ENCODE data around the gene GPRIN2.
"Not testable (repeated sequence)": the region's sequence is repeated elsewhere in the genome, so short reads cannot be mapped to it uniquely, and the experiment has no call there.

GPRIN2 gene

DNA sequence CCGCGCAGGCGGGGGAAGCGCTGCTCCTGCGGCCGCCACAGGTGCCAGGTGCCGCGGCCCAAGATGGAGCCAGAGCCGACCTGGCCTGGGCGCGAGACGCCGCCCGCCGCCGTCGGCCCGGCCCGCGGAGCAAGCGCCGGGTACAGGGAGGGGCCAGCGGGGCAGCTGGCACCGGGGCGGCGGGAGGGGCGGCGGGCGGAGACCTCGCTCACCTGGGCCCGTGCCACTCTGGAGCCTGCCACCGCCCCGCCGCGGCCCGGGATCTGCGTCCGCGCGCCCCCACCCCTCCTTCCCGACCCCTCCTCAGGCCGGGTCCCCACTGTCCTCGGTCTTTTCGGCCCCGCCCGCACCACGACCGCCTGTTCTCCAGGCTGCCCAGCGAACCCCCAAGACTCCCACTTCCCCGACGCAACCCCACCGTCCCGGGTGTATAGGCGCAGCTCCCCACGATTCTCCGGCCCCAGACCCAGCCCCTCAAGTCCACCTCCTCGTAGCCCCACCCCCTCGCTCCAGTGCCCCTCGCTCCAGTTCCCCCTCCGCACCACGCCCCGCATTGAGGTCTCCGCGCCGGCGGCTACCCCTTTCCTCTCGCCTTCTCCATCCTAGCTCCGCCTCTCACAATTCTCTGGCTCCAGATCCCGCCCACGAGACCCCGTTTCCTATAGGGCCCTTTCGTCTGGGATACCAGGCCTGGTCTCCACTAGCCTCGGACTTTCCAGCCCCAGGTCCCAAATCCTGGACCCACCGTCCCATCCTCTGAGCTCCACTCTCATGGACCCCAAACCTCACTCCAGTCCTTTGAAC, at the start of gene GPRIN2:
GPRIN2 (minus strand) TSS at position 144 of the 804 bp plus-strand sequence. CDS start 5,922 bp downstream, outside the sequence.
- no peak for DNase-seq (ENCODE audit: low spot score)

DNA sequence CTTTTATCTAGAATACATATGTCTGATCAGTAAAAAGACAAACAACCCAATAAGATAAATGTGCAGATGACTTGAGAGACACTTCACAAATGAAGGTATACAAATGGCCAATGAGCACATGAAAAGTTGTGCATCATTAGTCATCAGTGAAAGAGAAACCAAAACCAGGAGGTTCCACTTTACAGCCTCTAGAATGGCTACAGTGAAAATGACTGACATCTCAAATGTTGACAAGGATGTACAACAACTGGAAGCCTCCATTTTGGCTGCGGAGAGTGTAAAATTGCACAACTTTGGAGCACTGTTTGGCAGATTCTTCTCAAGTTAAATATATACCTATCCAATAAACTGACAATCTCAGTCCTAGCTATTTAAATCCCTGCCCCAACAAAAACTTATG, 44.1 kb upstream of the GPRIN2 start:
- DNase-seq (ENCODE audit: low spot score) = not testable (repeated sequence)

DNA sequence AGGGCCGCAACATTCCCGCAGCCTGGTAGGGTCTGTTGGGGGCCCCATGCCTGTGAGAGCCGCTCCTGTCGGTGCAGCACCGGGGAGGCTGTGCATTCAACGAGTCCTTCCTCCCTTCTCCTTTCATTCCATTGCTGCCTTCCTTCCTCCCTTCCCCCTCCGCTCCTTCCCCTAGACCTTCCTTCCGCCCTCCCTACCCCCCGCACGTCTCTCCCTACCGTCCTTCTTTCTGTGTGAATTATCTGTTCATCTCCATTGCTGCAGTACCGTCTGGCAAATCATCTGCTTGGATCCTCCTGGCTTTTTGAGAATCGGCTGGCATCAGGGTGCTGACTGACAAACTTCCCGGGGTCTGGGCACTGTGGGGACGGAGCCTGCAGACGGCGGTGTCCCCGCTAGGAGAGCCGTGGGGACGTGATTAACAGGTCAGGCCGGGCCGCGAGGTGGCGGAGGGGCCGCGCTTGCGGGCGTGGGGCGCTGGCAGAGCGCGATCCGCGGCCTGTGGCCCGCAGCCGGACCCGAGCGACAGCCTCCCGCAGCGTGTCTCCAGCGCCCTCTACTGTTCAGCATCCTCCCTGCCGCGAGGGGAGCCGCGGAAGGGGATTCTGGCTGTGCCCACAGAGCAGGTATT, 41.3 kb upstream of the GPRIN2 start:
- peak; percentile 3 for DNase-seq (ENCODE audit: low spot score)

DNA sequence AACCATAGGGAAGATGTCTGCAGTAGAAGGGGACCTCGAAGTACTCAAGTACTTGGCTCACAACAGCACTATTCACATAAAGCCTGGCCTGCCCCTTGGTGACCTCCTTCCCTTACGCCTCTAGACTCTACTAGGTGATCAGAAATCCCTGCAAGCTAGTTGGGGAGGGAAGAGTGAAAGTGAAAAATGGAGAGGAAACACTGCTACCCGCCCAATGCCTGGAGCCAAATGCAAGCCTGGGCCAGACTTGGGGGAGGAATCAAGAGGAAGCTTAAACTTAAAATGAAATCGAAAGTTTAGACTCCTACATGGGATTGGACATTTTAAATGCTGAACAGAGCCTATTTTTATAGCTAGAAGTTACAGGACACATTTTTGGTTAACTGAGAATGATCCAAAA, 40.1 kb upstream of the GPRIN2 start:
- DNase-seq (ENCODE audit: low spot score) = not testable (repeated sequence)

DNA sequence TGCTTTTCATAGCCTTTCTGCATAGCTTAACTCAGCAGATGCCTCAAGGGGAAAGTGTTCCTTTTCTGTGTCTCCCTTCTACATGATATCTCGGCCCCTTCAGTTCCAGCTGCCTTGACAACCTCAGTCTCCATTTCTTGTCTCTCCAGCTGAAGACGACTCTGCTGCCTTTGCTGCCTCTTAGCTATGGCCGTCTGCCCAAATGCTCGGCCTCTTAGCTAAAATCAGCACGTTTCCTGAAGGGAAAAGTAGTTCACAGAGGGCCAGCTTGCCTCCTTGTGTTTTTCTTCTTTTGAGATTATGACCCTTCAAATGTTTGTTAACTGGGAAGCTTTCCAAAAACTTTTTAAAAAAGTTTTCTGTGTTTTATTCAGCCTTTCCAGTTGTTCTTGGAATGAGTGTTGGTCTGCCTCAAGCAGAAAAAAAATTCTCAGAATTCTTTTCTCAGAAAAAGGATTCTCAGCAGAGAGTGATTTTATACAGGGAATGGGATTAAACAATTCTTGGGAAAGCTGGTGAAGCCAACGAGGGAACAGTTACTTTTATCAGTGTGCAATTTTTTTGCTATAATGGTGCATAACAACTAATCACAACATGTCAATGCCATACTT, 38.1 kb upstream of the GPRIN2 start:
- not testable (repeated sequence) for DNase-seq (ENCODE audit: low spot score)

DNA sequence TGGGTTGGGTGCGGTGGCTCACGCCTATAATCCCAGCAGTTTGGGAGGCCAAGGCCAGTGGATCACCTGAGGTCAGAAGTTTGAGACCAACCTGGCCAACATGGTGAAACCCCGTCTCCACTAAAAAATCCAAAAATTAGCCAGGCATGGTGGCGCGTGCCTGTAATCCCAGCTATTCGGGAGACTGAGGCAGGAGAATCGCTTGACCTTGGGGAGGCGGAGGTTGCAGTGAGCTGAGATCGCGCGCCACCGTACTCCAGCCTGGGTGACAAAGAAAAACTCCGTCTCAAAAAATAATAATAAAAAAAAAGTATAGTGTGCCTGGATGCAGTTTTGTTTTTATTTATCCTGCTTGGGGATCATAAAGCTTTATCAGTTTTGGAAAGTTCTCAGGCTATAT, 36.8 kb upstream of the GPRIN2 start:
- DNase-seq (ENCODE audit: low spot score) = not testable (repeated sequence)

DNA sequence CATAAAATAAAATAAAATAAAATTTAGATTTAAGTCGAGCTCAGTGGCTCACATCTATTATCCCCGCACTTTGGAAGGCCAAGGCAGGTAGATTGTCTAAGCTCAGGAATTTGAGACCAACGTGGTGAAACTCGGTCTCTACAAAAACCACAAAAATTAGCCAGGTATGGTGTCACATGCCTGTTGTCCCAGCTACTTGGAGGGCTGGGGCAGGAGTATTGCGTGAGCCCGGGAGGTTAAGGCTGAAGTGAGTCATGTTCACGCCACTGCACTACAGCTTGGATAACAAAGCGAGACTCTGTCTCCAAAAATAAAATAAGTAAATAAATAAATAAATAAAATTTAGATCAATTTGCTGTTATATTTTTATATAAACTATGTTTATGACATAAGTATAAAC, 34.6 kb upstream of the GPRIN2 start:
- DNase-seq (ENCODE audit: low spot score) = not testable (repeated sequence)

DNA sequence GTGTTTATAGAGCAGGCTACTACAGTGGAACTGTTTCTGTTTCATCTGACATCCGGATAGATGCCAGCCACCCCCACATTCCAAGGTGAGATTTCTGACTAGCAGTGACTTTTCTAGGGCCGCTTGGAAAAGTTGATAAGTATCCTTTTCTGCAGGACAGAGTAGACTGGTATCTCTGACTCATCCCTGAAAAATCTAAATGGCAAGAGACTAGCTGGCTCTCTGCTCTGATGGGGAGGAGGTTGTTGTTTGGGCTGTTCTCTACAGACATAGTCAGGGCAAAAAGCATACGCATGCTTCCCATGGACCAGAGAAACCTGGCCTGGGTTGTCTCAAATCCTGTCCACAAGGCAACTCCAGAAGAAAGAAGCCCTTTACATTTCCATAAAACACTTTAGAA, 33.1 kb upstream of the GPRIN2 start:
- not testable (repeated sequence) for DNase-seq (ENCODE audit: low spot score)

DNA sequence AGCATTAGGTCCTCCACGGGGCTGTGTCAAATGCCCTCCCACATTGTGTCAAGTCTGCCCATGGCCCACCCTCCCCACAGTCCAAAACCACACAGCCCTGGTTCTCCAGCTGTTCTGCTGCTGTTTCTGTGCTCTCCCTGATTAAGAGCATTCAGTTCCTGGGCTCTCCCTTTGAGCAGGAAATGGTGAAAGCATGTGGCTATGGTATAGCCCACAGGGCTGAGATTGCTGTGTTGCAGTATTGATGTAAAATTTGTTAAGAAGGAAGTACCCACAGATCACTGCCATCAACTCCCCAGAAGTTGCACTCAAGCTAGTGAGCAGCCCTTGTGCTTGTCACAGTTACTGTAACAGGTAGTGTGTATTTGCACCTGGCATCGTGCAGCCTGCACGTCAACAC, 31.8 kb upstream of the GPRIN2 start:
- DNase-seq (ENCODE audit: low spot score) = not testable (repeated sequence)

DNA sequence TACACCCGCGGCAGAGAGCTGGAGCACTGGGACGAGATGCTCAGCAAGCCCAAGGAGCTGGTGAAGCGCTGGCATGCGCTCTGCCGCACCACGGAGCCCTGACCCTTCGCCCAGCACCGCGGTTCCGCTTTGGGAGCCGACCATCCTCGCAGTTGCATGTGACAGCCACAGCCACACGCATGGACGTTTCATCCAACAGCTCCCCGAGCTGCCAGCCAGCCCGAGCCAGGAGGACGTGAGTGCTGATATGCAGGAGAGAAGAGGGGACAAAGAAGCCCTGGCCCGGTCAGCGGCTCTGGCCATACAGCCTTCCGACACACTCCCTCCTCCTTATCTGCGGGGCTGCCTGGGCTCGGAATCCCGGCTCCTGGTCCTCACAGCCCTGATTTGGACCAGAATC, 31.1 kb upstream of the GPRIN2 start:
- DNase-seq (ENCODE audit: low spot score) = not testable (repeated sequence)

DNA sequence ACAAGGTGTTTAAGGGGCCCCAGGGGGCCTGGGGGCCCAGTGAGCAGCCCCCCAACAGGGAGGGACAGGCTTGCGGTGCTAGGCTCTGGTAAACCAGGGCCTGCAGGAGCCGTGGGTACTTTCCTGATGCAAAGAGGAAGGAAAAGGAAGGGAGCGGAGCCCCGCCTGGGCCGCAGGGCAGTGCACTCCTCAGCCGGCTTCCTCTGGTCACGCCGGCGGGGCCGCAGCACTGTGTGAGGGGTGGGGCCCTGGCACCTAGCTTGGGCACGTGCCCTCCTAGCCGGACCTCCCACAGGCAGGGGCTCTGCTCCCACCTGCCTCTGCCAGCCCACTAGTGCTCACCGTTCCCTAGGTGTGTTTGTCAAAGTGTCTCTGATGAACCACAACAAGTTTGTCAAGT, 28.8 kb upstream of the GPRIN2 start:
- not testable (repeated sequence) for DNase-seq (ENCODE audit: low spot score)

DNA sequence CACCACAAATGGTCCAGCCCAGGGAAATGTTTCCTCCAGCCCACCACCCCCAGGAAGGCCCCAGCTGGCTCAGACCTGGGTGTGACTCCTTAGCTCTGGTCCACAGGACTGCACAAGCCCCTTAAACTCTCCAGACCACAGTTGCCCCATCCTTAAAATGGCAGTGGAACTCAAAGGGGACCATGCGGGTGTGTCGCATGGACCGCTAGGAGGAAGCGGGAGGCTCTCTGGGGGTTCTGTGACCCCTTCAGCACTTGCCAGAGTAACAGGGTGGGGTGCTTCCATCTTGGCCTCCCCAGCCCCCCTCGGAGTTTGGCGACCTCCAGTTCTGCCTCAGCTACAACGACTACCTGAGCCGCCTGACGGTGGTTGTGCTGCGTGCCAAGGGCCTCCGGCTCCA, 27.7 kb upstream of the GPRIN2 start:
- DNase-seq (ENCODE audit: low spot score) = not testable (repeated sequence)

DNA sequence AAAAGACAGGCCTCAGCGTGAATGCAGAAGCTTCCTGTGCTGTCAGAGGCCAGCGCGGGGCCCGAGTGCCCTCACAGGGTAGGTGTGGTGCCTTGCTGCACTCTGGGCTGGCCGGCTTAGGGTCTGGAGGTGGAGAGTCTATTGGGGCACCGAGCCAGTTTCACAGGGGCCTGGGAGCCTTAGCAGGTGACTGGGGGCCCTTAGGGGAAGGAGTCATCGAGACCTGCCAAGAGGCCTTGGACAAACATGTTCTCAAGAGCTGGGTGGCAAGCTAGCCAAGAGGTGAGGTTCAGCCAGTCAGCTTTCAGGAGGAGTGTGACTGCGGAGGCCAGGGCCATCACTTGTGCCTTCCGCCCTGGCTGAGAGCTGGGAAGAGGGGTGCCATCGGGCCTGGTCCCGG, 26.1 kb upstream of the GPRIN2 start:
- not testable (repeated sequence) for DNase-seq (ENCODE audit: low spot score)

DNA sequence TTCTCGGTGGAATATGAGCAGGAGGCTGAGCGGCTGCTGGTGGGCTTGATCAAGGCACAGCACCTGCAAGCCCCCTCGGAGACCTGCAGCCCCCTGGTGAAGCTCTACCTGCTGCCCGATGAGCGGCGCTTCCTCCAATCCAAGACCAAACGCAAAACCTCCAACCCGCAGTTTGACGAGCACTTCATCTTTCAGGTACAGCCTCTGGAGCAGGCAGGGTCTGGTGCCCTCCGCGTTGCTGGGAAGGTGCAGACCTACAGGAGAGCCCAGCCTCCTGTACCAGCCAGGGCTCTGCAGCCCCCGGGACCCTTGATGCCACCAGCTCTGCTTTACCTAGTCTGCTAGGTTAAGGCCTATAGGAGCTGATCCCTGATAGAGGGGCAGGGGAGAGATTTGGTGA, 25.5 kb upstream of the GPRIN2 start:
- DNase-seq (ENCODE audit: low spot score) = not testable (repeated sequence)

DNA sequence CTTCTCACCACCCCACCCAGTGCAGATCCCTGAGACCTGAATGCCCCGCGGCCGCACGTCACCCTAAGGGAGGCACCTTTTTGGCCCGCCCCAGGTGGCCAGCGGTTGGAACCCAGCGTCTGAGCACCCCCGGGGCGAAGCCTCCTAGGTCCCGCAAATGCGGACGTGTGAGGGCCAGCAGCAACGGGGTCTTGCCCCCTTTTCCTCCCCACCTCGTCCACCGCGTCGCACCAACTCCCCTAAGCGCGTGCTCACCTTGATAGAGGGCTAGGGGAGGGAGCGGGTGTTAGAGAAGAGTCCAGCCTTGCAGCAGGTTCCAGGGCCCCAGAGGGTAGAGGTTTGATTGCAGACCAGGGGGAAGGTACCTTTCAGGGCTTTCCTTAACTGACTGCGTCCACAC, 22.9 kb upstream of the GPRIN2 start:
- not testable (repeated sequence) for DNase-seq (ENCODE audit: low spot score)

DNA sequence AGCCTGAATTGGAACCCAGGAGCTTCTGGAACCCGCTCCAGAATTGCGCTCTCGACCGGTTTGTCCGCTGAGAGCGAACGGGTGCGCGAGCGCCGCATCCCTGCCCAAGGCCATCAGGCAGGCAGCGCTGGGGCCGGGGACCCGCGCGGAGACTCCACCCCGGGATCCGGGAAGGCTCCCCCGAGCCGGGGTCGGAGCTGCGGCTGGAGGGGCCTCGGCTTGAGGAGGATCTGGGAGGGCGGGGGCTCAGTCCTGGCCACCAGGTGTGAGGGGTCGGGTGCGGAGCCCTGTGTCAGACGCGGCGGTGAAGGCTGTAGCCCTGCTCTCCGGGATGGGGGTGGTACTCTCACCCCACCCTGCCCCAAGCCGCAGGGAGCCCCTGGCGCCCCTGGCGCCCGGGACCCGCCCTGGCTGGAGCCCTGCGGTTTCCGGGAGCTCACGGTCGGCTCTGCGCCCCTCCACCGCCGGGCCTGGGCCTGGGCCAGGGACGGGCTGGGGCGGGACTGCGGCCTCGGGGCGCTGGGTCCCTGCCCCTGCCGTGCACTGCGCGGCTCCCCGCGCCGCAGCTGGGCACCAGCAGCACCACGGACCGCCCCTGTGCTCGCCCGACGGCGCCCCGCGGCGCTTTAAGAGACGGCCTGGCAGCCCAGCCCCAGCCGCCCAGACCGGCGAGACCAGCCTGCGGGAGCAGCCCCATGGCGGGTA, 22.2 kb upstream of the GPRIN2 start, which contains the start of gene SYT15:
SYT15 (plus strand) TSS at position 655 of the 705 bp plus-strand sequence; CDS start at position 696, 41 bp downstream.
- DNase-seq (ENCODE audit: low spot score) = not testable (repeated sequence)

DNA sequence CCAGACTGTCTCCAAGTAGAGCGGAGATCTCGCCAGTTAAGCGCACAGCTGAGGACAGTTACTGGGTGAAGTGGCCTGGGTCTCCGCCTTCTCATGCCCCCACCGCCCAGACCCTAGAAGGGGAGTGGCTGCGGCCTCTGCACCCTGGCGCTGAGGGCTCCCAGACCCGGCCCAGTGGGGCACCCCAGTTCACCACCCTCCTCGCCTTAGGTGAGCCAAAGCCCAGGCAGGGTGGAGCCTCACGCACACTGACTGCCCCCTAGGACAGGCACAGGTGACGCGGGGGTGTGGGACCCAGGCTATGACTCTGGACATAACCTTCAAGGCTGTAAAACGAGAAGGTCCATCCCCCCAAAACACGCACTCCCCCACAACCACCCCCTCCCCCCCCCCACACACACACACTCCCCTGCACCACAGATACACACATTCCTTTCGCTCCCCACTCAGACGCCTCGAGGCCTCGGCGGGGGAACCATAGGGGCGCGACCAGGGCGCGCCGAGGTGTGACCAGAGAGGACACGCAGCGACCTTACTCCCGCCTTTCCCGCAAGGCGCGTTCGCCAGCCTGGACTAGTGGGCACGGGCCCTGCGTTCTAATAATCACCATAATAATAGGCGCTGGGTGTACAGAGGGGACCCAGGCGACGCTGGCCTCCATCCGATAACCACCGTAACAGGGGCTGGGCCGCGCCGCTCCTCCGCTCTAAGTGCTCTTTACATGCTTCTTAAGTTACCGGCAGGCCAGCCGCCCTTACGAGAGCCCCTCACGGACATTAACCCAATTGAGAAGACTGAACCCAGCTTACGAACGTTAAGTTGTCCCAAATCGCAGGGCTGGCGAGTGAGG, 21.4 kb upstream of the GPRIN2 start:
- DNase-seq (ENCODE audit: low spot score) = not testable (repeated sequence)

DNA sequence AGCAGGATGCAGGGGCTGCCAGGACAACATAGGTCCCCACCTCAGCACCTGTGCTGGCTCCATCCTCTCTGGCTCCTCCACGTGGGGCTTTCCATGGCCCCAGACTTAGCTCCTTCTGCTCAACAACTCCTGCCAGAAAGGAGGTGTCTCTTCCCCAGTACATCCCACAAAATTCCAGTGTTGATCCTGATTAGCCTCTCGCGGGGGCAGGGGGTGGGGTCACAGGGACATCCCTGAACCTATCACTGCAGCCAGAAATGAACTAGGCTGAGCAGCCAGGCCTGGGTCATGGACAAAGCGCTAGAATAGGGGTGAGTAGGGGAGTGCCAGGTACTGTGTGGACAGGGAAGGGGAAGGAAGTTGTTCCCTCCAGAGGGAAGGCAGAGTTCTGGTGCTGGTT, 17.4 kb upstream of the GPRIN2 start:
- not testable (repeated sequence) for DNase-seq (ENCODE audit: low spot score)

DNA sequence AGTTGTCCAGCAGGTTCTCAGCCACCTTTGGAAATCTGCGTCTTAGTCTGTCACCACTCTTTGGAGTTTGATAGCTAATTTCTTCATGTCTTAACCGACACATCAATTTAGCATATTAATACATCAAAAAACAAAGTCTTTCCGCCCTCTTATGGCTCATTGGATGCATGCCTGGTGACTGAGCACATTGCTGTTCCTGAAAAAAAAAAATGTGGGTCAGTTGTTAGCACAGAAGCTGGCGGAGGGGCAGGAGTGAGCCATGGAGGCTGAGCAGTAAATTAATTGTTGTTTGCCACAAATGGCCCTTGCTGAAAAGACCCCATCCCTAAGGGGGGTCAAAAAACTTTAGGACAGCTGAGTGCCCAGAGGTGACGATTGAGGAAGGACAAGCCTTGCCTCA, 16.9 kb upstream of the GPRIN2 start:
- not testable (repeated sequence) for DNase-seq (ENCODE audit: low spot score)

DNA sequence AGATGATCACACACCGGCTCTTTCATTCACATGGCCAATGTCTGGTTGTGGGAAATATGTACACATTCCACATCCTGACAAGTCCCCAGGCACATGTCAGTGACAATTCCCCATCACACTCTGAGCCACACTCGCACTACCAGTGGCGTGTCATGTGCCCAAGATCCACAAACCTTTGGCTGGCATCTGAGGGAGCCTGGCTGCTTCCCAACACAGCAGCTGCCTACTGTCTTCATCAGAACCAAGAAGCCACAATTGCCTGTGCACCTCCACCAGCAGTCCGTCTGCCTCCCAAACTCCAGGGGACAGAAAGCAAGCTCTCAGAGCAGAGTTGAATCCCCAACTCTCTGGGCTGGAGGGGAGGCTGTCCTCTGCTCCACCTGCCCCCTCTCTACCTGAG, 16.3 kb upstream of the GPRIN2 start:
- DNase-seq (ENCODE audit: low spot score) = not testable (repeated sequence)

DNA sequence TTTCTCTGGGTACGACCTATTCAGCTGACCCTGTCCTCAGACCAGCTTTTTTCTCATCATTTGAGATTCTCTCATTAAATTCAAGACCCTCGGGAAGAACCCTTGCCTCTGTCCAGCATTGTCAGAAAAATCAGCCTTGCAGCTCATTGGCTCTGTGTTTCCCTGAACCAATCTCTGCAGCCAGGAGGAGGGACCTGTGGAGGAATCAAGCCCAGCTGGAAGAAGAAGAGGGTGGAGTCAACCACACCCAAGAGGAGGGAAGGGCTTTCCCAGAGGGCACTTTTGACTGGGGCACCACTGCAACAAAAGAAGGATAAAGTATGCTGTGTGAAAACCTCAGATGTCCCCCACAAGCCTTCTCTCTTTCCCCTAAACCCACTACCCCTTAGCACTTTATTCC, 14.2 kb upstream of the GPRIN2 start:
- DNase-seq (ENCODE audit: low spot score) = not testable (repeated sequence)
